ENCODE data around the gene MEGF6. TPM values are rescaled to one million over a fixed set of nuclear protein-coding genes. Genes with fewer than 3 reads are reported as not detected.

The MEGF6 gene
- total RNA-seq, 1 donor, result 2.2 TPM

DNA sequence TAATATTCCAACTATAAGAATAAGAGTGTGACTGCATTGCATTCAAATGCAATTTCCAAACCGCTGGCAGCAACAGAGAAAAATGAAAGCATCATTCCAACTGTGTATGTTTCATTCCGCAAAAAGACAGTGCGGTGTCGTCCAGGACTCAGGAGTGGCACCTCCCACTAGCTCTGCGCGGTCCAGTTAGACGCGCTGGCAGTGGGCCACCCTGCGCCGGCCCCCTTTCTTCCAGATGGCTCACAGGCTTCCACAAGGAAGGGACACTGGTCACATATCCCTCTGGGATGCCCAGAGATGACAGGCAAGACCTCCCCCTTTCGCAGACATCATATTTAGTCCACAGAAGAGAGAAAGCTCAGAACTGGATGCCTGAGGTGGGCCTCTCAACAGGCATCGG, 26.7 kb upstream of the MEGF6 start:
- no peak for DNase-seq (ENCODE audit: low read depth)
- H3K4me3 ChIP-seq (ENCODE audit: low read depth, low read length), result no peak overlapping the region
- TF ChIP-seq, protein P1, sequence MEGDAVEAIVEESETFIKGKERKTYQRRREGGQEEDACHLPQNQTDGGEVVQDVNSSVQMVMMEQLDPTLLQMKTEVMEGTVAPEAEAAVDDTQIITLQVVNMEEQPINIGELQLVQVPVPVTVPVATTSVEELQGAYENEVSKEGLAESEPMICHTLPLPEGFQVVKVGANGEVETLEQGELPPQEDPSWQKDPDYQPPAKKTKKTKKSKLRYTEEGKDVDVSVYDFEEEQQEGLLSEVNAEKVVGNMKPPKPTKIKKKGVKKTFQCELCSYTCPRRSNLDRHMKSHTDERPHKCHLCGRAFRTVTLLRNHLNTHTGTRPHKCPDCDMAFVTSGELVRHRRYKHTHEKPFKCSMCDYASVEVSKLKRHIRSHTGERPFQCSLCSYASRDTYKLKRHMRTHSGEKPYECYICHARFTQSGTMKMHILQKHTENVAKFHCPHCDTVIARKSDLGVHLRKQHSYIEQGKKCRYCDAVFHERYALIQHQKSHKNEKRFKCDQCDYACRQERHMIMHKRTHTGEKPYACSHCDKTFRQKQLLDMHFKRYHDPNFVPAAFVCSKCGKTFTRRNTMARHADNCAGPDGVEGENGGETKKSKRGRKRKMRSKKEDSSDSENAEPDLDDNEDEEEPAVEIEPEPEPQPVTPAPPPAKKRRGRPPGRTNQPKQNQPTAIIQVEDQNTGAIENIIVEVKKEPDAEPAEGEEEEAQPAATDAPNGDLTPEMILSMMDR (IDR thresholded peaks at IDR 0.05; ENCODE audit: insufficient read depth, low read depth, low read length), result no peak

DNA sequence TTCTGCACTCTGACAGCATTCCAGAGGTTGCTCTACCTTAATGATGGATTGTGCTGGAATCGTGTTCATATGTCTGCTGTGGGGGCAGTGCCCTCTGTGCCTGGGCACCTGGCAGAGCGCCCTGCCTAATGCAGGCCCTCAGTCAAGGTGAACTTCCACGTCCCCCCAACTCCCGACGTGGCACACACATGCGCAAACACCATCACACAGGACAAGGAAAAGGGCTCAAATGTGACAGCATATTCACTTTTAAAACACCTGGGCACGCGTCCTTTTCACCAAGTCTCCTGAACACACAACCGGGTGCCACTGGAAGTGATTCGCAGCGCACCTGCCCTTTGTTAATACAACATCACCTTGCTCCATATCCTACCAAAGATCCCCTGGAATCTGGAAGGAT, 25.2 kb upstream of the MEGF6 start:
- DNase-seq (ENCODE audit: low read depth), result no peak
- TF ChIP-seq, protein P1 (IDR thresholded peaks at IDR 0.05; ENCODE audit: insufficient read depth, low read depth, low read length), result no peak
- no peak overlapping the region for H3K4me3 ChIP-seq (ENCODE audit: low read depth, low read length)

DNA sequence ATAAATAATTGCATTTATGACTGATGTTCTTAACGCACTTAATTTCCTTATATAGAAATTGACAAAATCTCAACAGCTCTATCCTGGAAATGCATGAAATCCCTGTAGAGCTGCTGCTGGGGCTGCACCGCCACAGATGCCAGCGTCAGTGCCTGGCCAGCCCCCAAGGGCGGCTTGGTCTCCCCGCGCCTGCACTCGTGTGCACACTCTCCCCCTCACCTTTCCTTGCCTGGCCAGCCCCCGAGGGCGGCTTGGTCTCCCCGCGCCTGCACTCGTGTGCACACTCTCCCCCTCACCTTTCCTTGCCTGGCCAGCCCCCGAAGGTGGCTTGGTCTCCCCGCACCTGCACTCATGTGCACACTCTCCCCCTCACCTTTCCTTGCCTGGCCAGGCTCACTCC, 24.8 kb upstream of the MEGF6 start:
- TF ChIP-seq, protein P1 (IDR thresholded peaks at IDR 0.05; ENCODE audit: insufficient read depth, low read depth, low read length), result no peak
- DNase-seq (ENCODE audit: low read depth), result no peak
- no peak overlapping the region for H3K4me3 ChIP-seq (ENCODE audit: low read depth, low read length)

DNA sequence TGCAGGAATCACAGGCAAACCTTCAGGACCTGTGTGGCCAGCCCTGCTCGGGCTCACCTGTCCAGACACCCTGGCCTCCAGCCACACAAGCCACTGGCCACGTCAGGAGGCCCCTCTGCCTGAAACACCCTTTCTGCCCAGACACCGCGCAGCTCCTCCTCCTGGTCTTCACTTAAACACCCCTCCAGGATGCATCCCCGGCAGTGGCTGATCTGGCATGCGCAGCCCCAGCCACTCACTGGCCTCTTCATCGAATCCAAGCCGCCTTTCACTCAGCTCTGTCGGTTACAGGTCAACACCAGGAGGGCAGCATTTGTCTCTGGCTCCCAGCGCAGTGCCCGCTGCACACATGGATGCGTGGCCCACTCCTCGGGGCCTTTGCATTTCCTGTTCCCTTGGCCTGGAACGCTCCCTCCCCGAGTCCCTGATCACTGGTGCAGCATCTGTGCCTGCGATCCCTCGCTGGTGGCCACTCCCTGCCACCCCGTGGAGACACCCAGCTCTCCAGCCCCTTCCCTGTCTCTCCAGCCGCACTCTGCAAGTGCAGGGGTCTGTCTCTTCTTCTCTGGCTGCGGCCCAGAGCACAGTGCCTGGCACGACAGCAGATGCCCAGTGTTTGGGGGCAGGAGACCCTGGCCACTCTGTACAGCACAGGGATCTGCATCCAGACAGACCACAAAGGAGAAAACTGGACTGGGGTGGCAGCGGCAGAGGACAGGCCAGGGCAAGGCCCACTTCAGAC, 22.9 kb upstream of the MEGF6 start:
- TF ChIP-seq, protein P1 (IDR thresholded peaks at IDR 0.05; ENCODE audit: insufficient read depth, low read depth, low read length), result no peak
- no peak overlapping the region for H3K4me3 ChIP-seq (ENCODE audit: low read depth, low read length)
- DNase-seq (ENCODE audit: low read depth), result no peak

DNA sequence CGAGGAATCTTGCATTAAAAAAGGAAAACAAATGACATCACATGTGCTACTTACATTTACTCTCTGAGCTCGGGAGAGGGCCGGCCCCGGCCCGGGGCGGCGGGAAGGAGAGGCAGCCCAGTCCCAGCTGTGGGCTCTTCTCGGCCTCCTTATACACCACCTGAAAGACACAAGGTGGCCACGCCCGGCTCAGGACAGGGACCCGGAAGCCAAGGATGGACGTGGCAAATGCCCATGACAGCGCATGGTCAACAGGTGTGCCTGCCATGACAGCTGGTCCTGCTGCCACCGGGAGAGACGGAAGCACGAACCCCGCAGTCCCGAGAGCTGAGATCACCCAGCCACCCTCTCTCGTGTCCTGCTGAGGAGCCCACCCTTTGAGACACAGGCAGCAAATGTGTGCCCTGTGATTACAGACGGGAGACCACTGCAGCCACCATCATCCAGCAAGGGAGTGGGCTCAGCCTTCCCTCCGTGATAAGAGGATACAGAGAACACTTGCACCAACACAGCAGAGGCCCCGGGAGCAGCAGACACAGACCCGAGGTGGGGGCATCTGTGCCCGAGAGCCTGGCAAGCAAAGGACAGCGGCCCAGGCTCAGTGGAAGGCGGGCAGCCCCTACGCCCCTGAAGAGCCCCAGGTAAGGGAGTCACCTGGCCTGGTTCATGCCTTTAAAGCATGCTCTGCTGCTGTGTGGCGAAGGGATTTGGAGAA, 22.2 kb upstream of the MEGF6 start:
- TF ChIP-seq, protein P1 (IDR thresholded peaks at IDR 0.05; ENCODE audit: insufficient read depth, low read depth, low read length), result no peak
- no peak overlapping the region for H3K4me3 ChIP-seq (ENCODE audit: low read depth, low read length)
- DNase-seq (ENCODE audit: low read depth), result no peak

DNA sequence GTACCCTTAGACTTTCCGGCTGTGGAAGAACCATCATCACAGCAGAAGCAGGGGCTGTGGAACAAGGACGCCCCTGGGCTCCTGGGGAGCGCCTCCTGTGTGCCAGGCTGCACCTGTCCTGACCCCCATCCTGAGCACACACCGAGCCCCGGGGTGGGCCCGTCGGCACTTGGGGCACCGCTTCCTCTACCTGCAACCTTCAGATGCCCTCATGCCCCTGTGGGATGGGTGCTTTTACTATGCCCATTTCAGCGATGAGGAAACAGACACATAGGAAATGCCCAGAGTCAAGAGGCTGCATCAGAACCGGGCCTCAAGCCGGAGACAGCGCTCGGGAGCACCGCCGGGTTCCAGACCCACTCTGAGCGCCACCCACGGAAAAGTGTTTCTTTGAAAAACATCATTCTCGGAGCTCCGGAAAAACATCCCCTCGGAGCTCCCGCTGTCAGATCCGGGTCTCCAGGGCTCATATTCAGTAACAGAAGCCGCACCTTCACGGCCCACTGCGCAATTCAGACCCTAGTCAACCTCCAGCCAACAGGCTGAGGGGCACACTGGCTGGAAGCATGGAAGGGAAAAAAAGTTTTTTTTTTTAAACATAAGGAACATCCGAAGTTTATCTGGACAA, 21.5 kb upstream of the MEGF6 start:
- no peak for DNase-seq (ENCODE audit: low read depth)
- no peak overlapping the region for H3K4me3 ChIP-seq (ENCODE audit: low read depth, low read length)
- TF ChIP-seq, protein P1 (IDR thresholded peaks at IDR 0.05; ENCODE audit: insufficient read depth, low read depth, low read length), result no peak
